ENCODE results near the gene HDLBP. TPM values are rescaled to one million over a fixed set of nuclear protein-coding genes. Genes with fewer than 3 reads are reported as not detected.

The HDLBP gene
- total RNA-seq, 1 donor from 2014 or later, result 922 TPM

DNA sequence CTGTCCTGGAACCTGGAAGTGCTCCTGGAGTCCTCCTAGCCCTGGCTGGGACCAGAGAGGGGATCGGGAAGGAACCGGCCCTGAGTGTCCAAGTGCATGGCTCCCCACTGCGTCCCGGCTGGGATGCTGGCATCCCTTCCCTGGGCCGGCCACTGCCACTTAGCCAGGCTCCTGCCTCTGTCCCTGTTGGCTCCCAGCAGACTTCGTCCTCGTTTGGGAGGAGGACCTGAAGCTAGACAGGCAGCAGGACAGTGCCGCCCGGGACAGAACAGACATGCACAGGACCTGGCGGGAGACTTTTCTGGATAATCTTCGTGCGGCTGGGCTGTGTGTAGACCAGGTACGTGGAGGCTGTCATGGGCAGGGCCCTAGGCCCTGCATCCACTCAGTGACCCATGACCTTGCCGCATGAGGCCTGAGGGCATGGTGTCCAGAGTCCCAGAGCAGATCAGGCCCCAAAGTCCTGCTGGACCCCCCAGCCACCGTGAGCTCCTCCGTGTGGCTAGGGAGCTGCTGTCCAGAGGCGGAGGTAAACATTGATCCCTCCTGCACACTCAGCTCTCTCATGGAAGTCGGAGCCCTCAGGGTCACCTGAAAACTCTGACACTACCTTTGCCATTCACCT, 119.9 kb downstream of the HDLBP start:
- no peaks in the 10 kb centered on the region for H3K9me3 Mint-ChIP-seq (ENCODE audit: unreplicated experiment)
- no peaks in the 10 kb centered on the region for H3K4me1 ChIP-seq (ENCODE audit: insufficient read depth, low read length)
- no peaks in the 10 kb centered on the region for H3K36me3 Mint-ChIP-seq (ENCODE audit: low read depth, unreplicated experiment)
- H3K27me3 ChIP-seq (ENCODE audit: insufficient read depth, low read length), result peaks cover 5% of the 10 kb centered on the region
- no peaks in the 10 kb centered on the region for H3K9me3 ChIP-seq (ENCODE audit: insufficient read depth, low read depth, low read length)
- no peaks in the 10 kb centered on the region for H3K36me3 ChIP-seq (ENCODE audit: insufficient read depth, low read length)
- H3K27me3 Mint-ChIP-seq (ENCODE audit: low read depth, unreplicated experiment), result peaks cover 30% of the 10 kb centered on the region
- no peak overlapping the region for H3K27ac Mint-ChIP-seq (ENCODE audit: unreplicated experiment)
- FAIRE-seq (no peak), DNase-seq (ENCODE audit: low read depth) (no peak)
- no peak overlapping the region for H2AFZ ChIP-seq (ENCODE audit: low read depth, low read length)
- no peak overlapping the region for H3K4me2 ChIP-seq (ENCODE audit: low read length)
- H3K4me3 Mint-ChIP-seq (ENCODE audit: unreplicated experiment), result no peak overlapping the region
- no peaks in the 10 kb centered on the region for H4K20me1 ChIP-seq (ENCODE audit: insufficient read depth, low read length)
- no peak overlapping the region for H3K4me3 ChIP-seq (ENCODE audit: insufficient read depth, low read depth, low read length)
- H3K27ac ChIP-seq (ENCODE audit: low read depth, low read length), result no peak overlapping the region
- H3K4me1 Mint-ChIP-seq (ENCODE audit: low read depth, unreplicated experiment), result no peaks in the 10 kb centered on the region
- H3K9ac ChIP-seq (ENCODE audit: low read length), result no peak overlapping the region
- TF ChIP-seq CTCF (IDR thresholded peaks at IDR 0.05; ENCODE audit: insufficient read depth, low read depth, low read length), result no peak
- TF ChIP-seq EZH2 (IDR thresholded peaks at IDR 0.05; ENCODE audit: insufficient read depth, low read length), result no peak
- no peaks in the 10 kb centered on the region for H3K79me2 ChIP-seq (ENCODE audit: insufficient read depth, low read length)

- Mint-ChIP-seq H3K27ac (ENCODE audit: unreplicated experiment) (no peak overlapping the region), H3K9me3 (ENCODE audit: unreplicated experiment) (no peaks in the 10 kb centered on the region), H3K4me3 (ENCODE audit: unreplicated experiment) (no peak overlapping the region), H3K4me1 (ENCODE audit: low read depth, unreplicated experiment) (no peaks in the 10 kb centered on the region), H3K27me3 (ENCODE audit: low read depth, unreplicated experiment) (peaks cover 33% of the 10 kb centered on the region), H3K36me3 (ENCODE audit: low read depth, unreplicated experiment) (no peaks in the 10 kb centered on the region)
- H3K79me2 ChIP-seq (ENCODE audit: insufficient read depth, low read length), result no peaks in the 10 kb centered on the region
- no peaks in the 10 kb centered on the region for H3K9me3 ChIP-seq (ENCODE audit: insufficient read depth, low read depth, low read length)
- no peaks in the 10 kb centered on the region for H4K20me1 ChIP-seq (ENCODE audit: insufficient read depth, low read length)
- no peaks in the 10 kb centered on the region for H3K4me1 ChIP-seq (ENCODE audit: insufficient read depth, low read length)
- no peak overlapping the region for H3K4me2 ChIP-seq (ENCODE audit: low read length)
- no peak overlapping the region for H3K27ac ChIP-seq (ENCODE audit: low read depth, low read length)
- FAIRE-seq (no peak), DNase-seq (ENCODE audit: low read depth) (no peak)
- no peak overlapping the region for H3K9ac ChIP-seq (ENCODE audit: low read length)
- H3K27me3 ChIP-seq (ENCODE audit: insufficient read depth, low read length), result peaks cover 5% of the 10 kb centered on the region
- no peak overlapping the region for H2AFZ ChIP-seq (ENCODE audit: low read depth, low read length)
- no peaks in the 10 kb centered on the region for H3K36me3 ChIP-seq (ENCODE audit: insufficient read depth, low read length)
- no peak overlapping the region for H3K4me3 ChIP-seq (ENCODE audit: insufficient read depth, low read depth, low read length)
- no peak for TF ChIP-seq CTCF (IDR thresholded peaks at IDR 0.05; ENCODE audit: insufficient read depth, low read depth, low read length)
- TF ChIP-seq EZH2 (IDR thresholded peaks at IDR 0.05; ENCODE audit: insufficient read depth, low read length), result no peak
Observed at GRCh38 chr2:241194811-241195210, 120.7 kb downstream of the HDLBP start.

- no peak for DNase-seq (ENCODE audit: low read depth)
- H4K20me1 ChIP-seq (ENCODE audit: insufficient read depth, low read length), result no peaks in the 10 kb centered on the region
- H3K9ac ChIP-seq (ENCODE audit: low read length), result no peak overlapping the region
- H3K9me3 Mint-ChIP-seq (ENCODE audit: unreplicated experiment), result no peaks in the 10 kb centered on the region
- H3K27me3 Mint-ChIP-seq (ENCODE audit: low read depth, unreplicated experiment), result peaks cover 26% of the 10 kb centered on the region
- no peaks in the 10 kb centered on the region for H3K9me3 ChIP-seq (ENCODE audit: insufficient read depth, low read depth, low read length)
- no peak overlapping the region for H2AFZ ChIP-seq (ENCODE audit: low read depth, low read length)
- FAIRE-seq, result no peak
- no peaks in the 10 kb centered on the region for H3K4me1 Mint-ChIP-seq (ENCODE audit: low read depth, unreplicated experiment)
- no peak overlapping the region for H3K4me2 ChIP-seq (ENCODE audit: low read length)
- no peaks in the 10 kb centered on the region for H3K36me3 Mint-ChIP-seq (ENCODE audit: low read depth, unreplicated experiment)
- H3K27me3 ChIP-seq (ENCODE audit: insufficient read depth, low read length), result no peaks in the 10 kb centered on the region
- TF ChIP-seq EZH2 (IDR thresholded peaks at IDR 0.05; ENCODE audit: insufficient read depth, low read length) (no peak), CTCF (IDR thresholded peaks at IDR 0.05; ENCODE audit: insufficient read depth, low read depth, low read length) (no peak)
- no peak overlapping the region for H3K27ac Mint-ChIP-seq (ENCODE audit: unreplicated experiment)
- H3K27ac ChIP-seq (ENCODE audit: low read depth, low read length), result no peak overlapping the region
- H3K4me3 ChIP-seq (ENCODE audit: insufficient read depth, low read depth, low read length), result no peak overlapping the region
- no peaks in the 10 kb centered on the region for H3K79me2 ChIP-seq (ENCODE audit: insufficient read depth, low read length)
- H3K36me3 ChIP-seq (ENCODE audit: insufficient read depth, low read length), result no peaks in the 10 kb centered on the region
- H3K4me3 Mint-ChIP-seq (ENCODE audit: unreplicated experiment), result no peak overlapping the region
- no peaks in the 10 kb centered on the region for H3K4me1 ChIP-seq (ENCODE audit: insufficient read depth, low read length)
Observed at GRCh38 chr2:241193271-241193670, 122.2 kb downstream of the HDLBP start.

Data from astrocyte (in vitro differentiated cells and primary cell).